GM12878 (cell line): ENCODE data around the gene LRRC2. TPM values are rescaled to one million over a fixed set of nuclear protein-coding genes. Genes with fewer than 3 reads are reported as not detected.
A peak's percentile ranks its signal among the peaks of the same experiment; 100 is the strongest.

ENCODE experiments used
- CHD1 ChIP-seq: IDR thresholded peaks from 2 replicates; pipeline ENCODE4 v1.6.1; 2012; ENCODE audit warnings: low read depth, low read length, improper control_type of control experiment
- EZH2 ChIP-seq: IDR thresholded peaks from 2 replicates; pipeline ENCODE4 v1.6.1; 2012; ENCODE audit warnings: low read depth, mild to moderate bottlenecking, control low read depth, inconsistent platforms, low read length, borderline replicate concordance; ENCODE audit not compliant: control insufficient read depth
- FOS ChIP-seq: IDR thresholded peaks from 3 replicates; pipeline ENCODE4 v1.6.1; 2011; ENCODE audit warnings: borderline replicate concordance; ENCODE audit not compliant: insufficient read length; ENCODE audit errors: extremely low read depth
- GATAD2B ChIP-seq: fragments of 450-650 bp; conservative IDR thresholded peaks from 2 replicates; pipeline ENCODE4 v1.6.1; 2017; ENCODE audit warnings: low read depth, mild to moderate bottlenecking, moderate library complexity
- HDAC2 ChIP-seq: fragments of 200-600 bp; sonication (generic); IDR thresholded peaks from 2 replicates; pipeline ENCODE4 v1.6.1; 2017
- HDGF ChIP-seq: fragments of 450-650 bp; IDR thresholded peaks from 2 replicates; pipeline ENCODE4 v1.6.1; 2016; ENCODE audit warnings: antibody characterized with exemption
- KAT2A ChIP-seq: conservative IDR thresholded peaks from 2 replicates; pipeline ENCODE4 v1.6.1; 2011; ENCODE audit warnings: low read depth, low read length; ENCODE audit not compliant: control insufficient read depth
- NBN ChIP-seq: fragments of 450-650 bp; IDR thresholded peaks from 2 replicates; pipeline ENCODE4 v1.6.1; 2016
- PML ChIP-seq: IDR thresholded peaks from 2 replicates; pipeline ENCODE4 v1.6.1; 2012; ENCODE audit warnings: low read length, inconsistent platforms
- SIX5 ChIP-seq: IDR thresholded peaks from 2 replicates; pipeline ENCODE4 v1.6.1; 2011; ENCODE audit warnings: mild to moderate bottlenecking, low read depth, low read length, moderate library complexity; ENCODE audit not compliant: severe bottlenecking
- SMARCA5 ChIP-seq: fragments of 450-650 bp; IDR thresholded peaks from 2 replicates; pipeline ENCODE4 v1.6.1; 2017; ENCODE audit warnings: mild to moderate bottlenecking
- TARDBP ChIP-seq: IDR thresholded peaks from 2 replicates; pipeline ENCODE4 v1.6.1; 2016; ENCODE audit warnings: borderline replicate concordance
- YBX1 ChIP-seq: fragments of 450-650 bp; IDR thresholded peaks from 2 replicates; pipeline ENCODE4 v1.6.1; 2016; ENCODE audit warnings: antibody characterized with exemption
- ZNF622 ChIP-seq: fragments of 450-650 bp; IDR thresholded peaks from 2 replicates; pipeline ENCODE4 v1.6.1; 2017; ENCODE audit warnings: mild to moderate bottlenecking, inconsistent platforms
- polyA plus RNA-seq, 11 experiments: library from polyadenylated mRNA; depleted of rRNA in 4 of 11; unstranded in 6 of 11; stranded (reverse) in 5 of 11; fragments of >200 nt; fragmentation: Nextera tagmentation in 4 of 11; fragmentation: Illumina TruSeq in 1 of 11; extraction: Ambion mirVana in 4 of 11; extraction: Trizol in 1 of 11; gene quantifications; 1 replicate in 1 of 11; 2 replicates in 10 of 11; pipeline versions ENCODE4 v1.2.1 to v1.2.3, GENCODE V29; 2011 to 2016; ENCODE audit warnings: inconsistent platforms in 2 of 11, missing spikeins in 2 of 11, low read depth in 1 of 11
- total RNA-seq, 4 experiments: library from RNA; depleted of rRNA in 3 of 4; stranded (reverse); fragments of >200 nt in 3 of 4; fragmentation: Illumina TruSeq in 1 of 4; extraction: Trizol in 1 of 4; gene quantifications; 2 replicates each; pipeline versions ENCODE4 v1.2.1 to v1.2.3, GENCODE V29; 2013 to 2021
- TF ChIP-seq, protein P1 (sequence below): fragments of 450-650 bp; IDR thresholded peaks from 2 replicates; pipeline ENCODE4 v1.6.1; 2018; ENCODE audit warnings: mild to moderate bottlenecking, low read depth, moderate library complexity; ENCODE audit not compliant: partially characterized antibody
- TF ChIP-seq, protein P2 (sequence below): fragments of 450-650 bp; IDR thresholded peaks from 2 replicates; pipeline ENCODE4 v1.6.1; 2017; ENCODE audit warnings: borderline replicate concordance
- TF ChIP-seq, protein P3 (sequence below), 3 experiments: IDR thresholded peaks in 2 of 3; conservative IDR thresholded peaks in 1 of 3; 2 replicates each; pipeline ENCODE4 v1.5.1; 2011; ENCODE audit warnings: low read depth in 3 of 3, low read length in 3 of 3, mild to moderate bottlenecking in 3 of 3, control low read depth in 2 of 3, moderate library complexity in 2 of 3, inconsistent platforms in 1 of 3, mixed read lengths in 1 of 3; ENCODE audit not compliant: control insufficient read depth in 2 of 3, insufficient read depth in 1 of 3; ENCODE audit errors: extremely low read depth in 1 of 3
- TF ChIP-seq, protein P4 (sequence below): fragments of 450-650 bp; IDR thresholded peaks from 2 replicates; pipeline ENCODE4 v1.6.1; 2018; ENCODE audit warnings: borderline replicate concordance, mild to moderate bottlenecking; ENCODE audit not compliant: partially characterized antibody

Gene LRRC2
- total and polyA plus RNA-seq, 10 of the 15 experiments (the other 5 are each of a cell fraction or from before 2014, with no cell fraction given): not detected

DNA sequence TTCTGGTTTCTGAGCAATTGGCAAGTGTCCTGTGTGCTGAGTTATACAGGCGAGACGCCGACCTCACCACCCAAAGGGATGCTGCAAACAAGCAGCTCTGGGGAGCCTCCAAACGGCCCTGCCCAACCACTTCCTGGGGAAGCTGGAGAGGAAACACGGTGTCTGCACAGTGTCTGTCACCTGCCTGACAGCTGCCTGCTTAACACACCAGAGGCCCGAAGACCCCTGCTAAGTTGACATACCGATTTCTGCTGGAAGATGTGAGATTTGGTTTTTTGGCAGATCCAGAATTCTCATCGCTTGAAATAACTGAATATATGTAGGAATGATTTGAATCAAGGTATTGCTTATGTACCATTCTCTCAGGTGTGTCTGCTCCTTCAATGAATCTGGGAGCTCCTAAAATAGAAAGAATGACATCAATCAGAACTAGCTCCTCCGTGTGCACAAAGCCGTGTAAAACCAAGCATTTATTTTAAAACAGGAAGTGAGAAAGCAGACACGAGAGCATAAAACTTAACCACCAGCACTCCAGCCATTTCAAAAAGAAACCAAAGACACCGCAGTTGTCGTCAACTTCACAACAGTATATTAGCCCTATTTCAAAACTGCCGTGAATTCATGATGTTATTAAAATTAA is 27.2 kb downstream of the LRRC2 start (continued):
- TF ChIP-seq HDGF (no peak), SMARCA5 (0 out of 2 replicates have a peak, but pooled peaks have one; percentile 22), PML (peak; percentile 97), FOS (no peak), YBX1 (no peak), ZNF622 (no peak), KAT2A (no peak), NBN (peak; percentile 91), TARDBP (0 out of 2 replicates have a peak, but pooled peaks have one; percentile 29), GATAD2B (peak; percentile 62), SIX5 (no peak), HDAC2 (no peak; the same call in 1 of the 2 replicates), CHD1 (no peak), EZH2 (no peak)
- TF ChIP-seq, protein P1, sequence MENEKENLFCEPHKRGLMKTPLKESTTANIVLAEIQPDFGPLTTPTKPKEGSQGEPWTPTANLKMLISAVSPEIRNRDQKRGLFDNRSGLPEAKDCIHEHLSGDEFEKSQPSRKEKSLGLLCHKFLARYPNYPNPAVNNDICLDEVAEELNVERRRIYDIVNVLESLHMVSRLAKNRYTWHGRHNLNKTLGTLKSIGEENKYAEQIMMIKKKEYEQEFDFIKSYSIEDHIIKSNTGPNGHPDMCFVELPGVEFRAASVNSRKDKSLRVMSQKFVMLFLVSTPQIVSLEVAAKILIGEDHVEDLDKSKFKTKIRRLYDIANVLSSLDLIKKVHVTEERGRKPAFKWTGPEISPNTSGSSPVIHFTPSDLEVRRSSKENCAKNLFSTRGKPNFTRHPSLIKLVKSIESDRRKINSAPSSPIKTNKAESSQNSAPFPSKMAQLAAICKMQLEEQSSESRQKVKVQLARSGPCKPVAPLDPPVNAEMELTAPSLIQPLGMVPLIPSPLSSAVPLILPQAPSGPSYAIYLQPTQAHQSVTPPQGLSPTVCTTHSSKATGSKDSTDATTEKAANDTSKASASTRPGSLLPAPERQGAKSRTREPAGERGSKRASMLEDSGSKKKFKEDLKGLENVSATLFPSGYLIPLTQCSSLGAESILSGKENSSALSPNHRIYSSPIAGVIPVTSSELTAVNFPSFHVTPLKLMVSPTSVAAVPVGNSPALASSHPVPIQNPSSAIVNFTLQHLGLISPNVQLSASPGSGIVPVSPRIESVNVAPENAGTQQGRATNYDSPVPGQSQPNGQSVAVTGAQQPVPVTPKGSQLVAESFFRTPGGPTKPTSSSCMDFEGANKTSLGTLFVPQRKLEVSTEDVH: peak; percentile 71
- TF ChIP-seq, protein P2, sequence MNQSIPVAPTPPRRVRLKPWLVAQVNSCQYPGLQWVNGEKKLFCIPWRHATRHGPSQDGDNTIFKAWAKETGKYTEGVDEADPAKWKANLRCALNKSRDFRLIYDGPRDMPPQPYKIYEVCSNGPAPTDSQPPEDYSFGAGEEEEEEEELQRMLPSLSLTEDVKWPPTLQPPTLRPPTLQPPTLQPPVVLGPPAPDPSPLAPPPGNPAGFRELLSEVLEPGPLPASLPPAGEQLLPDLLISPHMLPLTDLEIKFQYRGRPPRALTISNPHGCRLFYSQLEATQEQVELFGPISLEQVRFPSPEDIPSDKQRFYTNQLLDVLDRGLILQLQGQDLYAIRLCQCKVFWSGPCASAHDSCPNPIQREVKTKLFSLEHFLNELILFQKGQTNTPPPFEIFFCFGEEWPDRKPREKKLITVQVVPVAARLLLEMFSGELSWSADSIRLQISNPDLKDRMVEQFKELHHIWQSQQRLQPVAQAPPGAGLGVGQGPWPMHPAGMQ: peak; percentile 67; the same call in 1 of the 2 replicates
- TF ChIP-seq, protein P3, sequence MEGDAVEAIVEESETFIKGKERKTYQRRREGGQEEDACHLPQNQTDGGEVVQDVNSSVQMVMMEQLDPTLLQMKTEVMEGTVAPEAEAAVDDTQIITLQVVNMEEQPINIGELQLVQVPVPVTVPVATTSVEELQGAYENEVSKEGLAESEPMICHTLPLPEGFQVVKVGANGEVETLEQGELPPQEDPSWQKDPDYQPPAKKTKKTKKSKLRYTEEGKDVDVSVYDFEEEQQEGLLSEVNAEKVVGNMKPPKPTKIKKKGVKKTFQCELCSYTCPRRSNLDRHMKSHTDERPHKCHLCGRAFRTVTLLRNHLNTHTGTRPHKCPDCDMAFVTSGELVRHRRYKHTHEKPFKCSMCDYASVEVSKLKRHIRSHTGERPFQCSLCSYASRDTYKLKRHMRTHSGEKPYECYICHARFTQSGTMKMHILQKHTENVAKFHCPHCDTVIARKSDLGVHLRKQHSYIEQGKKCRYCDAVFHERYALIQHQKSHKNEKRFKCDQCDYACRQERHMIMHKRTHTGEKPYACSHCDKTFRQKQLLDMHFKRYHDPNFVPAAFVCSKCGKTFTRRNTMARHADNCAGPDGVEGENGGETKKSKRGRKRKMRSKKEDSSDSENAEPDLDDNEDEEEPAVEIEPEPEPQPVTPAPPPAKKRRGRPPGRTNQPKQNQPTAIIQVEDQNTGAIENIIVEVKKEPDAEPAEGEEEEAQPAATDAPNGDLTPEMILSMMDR (IDR thresholded peaks at IDR 0.05 in 2 of 3, conservative IDR thresholded peaks at IDR 0.05 in 1 of 3; ENCODE audit: control insufficient read depth in 2 of 3, extremely low read depth in 1 of 3, insufficient read depth in 1 of 3, low read depth in 3 of 3, low read length in 3 of 3): no peak
- TF ChIP-seq, protein P4, sequence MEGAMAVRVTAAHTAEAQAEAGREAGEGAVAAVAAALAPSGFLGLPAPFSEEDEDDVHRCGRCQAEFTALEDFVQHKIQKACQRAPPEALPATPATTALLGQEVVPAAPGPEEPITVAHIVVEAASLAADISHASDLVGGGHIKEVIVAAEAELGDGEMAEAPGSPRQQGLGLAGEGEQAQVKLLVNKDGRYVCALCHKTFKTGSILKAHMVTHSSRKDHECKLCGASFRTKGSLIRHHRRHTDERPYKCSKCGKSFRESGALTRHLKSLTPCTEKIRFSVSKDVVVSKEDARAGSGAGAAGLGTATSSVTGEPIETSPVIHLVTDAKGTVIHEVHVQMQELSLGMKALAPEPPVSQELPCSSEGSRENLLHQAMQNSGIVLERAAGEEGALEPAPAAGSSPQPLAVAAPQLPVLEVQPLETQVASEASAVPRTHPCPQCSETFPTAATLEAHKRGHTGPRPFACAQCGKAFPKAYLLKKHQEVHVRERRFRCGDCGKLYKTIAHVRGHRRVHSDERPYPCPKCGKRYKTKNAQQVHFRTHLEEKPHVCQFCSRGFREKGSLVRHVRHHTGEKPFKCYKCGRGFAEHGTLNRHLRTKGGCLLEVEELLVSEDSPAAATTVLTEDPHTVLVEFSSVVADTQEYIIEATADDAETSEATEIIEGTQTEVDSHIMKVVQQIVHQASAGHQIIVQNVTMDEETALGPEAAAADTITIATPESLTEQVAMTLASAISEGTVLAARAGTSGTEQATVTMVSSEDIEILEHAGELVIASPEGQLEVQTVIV: peak; percentile 58
